PC-3 (cell line): Measurements from ENCODE around the gene CHAT. TPM values are rescaled to one million over a fixed set of nuclear protein-coding genes. Genes with fewer than 3 reads are reported as not detected.

Experiments
- ATAC-seq: fragments of 200-7000 bp; cut with Tn5 transposase; 2 replicates; pipeline ENCODE4 v1.9.1; 2020; ENCODE audit warnings: mild to moderate bottlenecking, moderate library complexity
- BruUV-seq: library from RNA; stranded (reverse); fragments of 400-500 nt; replicated peaks from 2 replicates; lab custom pipeline; 2021; lab: Mats Ljungman, UMichigan
- CTCF ChIA-PET: fragments of 300-600 bp; sonication (Branson Sonifier 250); formaldehyde crosslinking; loops from one replicate; lab custom pipeline; 2022; ENCODE audit warnings: antibody characterized with exemption; lab: Charles Lee
- POLR2A ChIA-PET: fragments of 300-600 bp; sonication (Branson Sonifier 250); formaldehyde crosslinking; loops from one replicate; lab custom pipeline; 2022; ENCODE audit warnings: antibody characterized with exemption; ENCODE audit not compliant: unreplicated experiment; lab: Charles Lee
- DNase-seq: peaks from one replicate; pipeline ENCODE4 v3.0.0-alpha.2; 2015
- H2AFZ ChIP-seq: fragments of 300-600 bp; sonication (generic); 2 replicates; pipeline ENCODE4 v1.6.0; 2016; ENCODE audit warnings: antibody characterized with exemption, low read length
- H3F3A ChIP-seq: fragments of 300-600 bp; sonication (generic); one replicate; pipeline ENCODE4 v1.6.0; 2017; ENCODE audit warnings: antibody characterized with exemption, low read length, control low read depth, mild to moderate bottlenecking; ENCODE audit not compliant: unreplicated experiment
- H3K27ac ChIP-seq: fragments of 300-600 bp; sonication (generic); 2 replicates; pipeline ENCODE4 v1.5.1; 2016; ENCODE audit warnings: mild to moderate bottlenecking, low read length
- H3K27me3 ChIP-seq: fragments of 300-600 bp; sonication (generic); 2 replicates; pipeline ENCODE4 v1.6.1; 2016; ENCODE audit warnings: low read length, mixed read lengths
- H3K36me3 ChIP-seq: fragments of 300-600 bp; sonication (generic); 2 replicates; pipeline ENCODE4 v1.6.1; 2016; ENCODE audit warnings: low read depth, mixed run types, low read length, mixed read lengths
- H3K4me1 ChIP-seq: fragments of 300-600 bp; sonication (generic); 2 replicates; pipeline ENCODE4 v1.5.1; 2016; ENCODE audit warnings: low read length; ENCODE audit not compliant: insufficient read depth
- H3K4me2 ChIP-seq: fragments of 300-600 bp; sonication (generic); 2 replicates; pipeline ENCODE4 v1.6.0; 2016; ENCODE audit warnings: low read length
- H3K4me3 ChIP-seq: fragments of 300-600 bp; sonication (generic); 2 replicates; pipeline ENCODE4 v1.5.1; 2016; ENCODE audit warnings: mild to moderate bottlenecking, low read length, mixed read lengths
- H3K79me2 ChIP-seq: fragments of 300-600 bp; sonication (generic); 2 replicates; pipeline ENCODE4 v1.6.1; 2017; ENCODE audit warnings: low read length, mixed read lengths
- H3K9ac ChIP-seq: fragments of 300-600 bp; sonication (generic); 2 replicates; pipeline ENCODE4 v1.6.0; 2016; ENCODE audit warnings: mild to moderate bottlenecking, low read length
- H3K9me2 ChIP-seq: fragments of 300-600 bp; sonication (generic); replicated peaks from 2 replicates; pipeline ENCODE4 v1.6.1; 2016; ENCODE audit warnings: mixed run types, low read length, mixed read lengths
- H3K9me3 ChIP-seq: fragments of 300-600 bp; sonication (generic); 2 replicates; pipeline ENCODE4 v1.6.1; 2016; ENCODE audit warnings: low read length, mixed read lengths
- H4K20me1 ChIP-seq: fragments of 300-600 bp; sonication (generic); 2 replicates; pipeline ENCODE4 v1.6.1; 2016; ENCODE audit warnings: low read length, mixed read lengths
- CTCF ChIP-seq: fragments of 300-600 bp; sonication (generic); conservative IDR thresholded peaks from 2 replicates; pipeline ENCODE4 v1.5.1; 2017; ENCODE audit warnings: antibody characterized with exemption, low read depth, mild to moderate bottlenecking, low read length
- EZH2 ChIP-seq: fragments of 300-600 bp; sonication (generic); IDR thresholded peaks from one replicate; pipeline ENCODE4 v1.6.1; 2017; ENCODE audit warnings: antibody characterized with exemption, mild to moderate bottlenecking, low read length; ENCODE audit not compliant: unreplicated experiment
- EZH2phosphoT487 ChIP-seq: fragments of 300-600 bp; sonication (generic); IDR thresholded peaks from 2 replicates; pipeline ENCODE4 v1.6.1; 2018; ENCODE audit warnings: mild to moderate bottlenecking, antibody characterized with exemption, low read length, borderline replicate concordance
- intact Hi-C: fragments of 100-400 bp; cut with micrococcal nuclease; formaldehyde crosslinking; loops from 2 replicates; pipeline ENCODE4 v1.9.0; 2023
- total RNA-seq: library from RNA; depleted of rRNA; stranded (reverse); fragments of >200 nt; gene quantifications from 2 replicates; pipeline ENCODE4 v1.2.3, GENCODE V29; 2014

CHAT gene
- total RNA-seq, 1 experiment from 2014 or later = not detected

- H2AFZ ChIP-seq = no peak overlapping the region
- DNase-seq (no peak), ATAC-seq (no peak)
- H3K36me3 ChIP-seq = no peaks in the 10 kb centered on the region
- ChIA-PET POLR2A (interaction anchor here (0.6 kb wide), 1 partner anchor 60 kb away, joined by 3 read pairs; the partner anchor contains the start of gene ERCC6), CTCF (no interaction called here)
- H3K9me2 ChIP-seq = no peaks in the 10 kb centered on the region
- H3K4me1 ChIP-seq = peaks cover 11% of the 10 kb centered on the region; the same call in 1 of the 2 replicates
- no peak overlapping the region for H3K9ac ChIP-seq
- H3F3A ChIP-seq = no peaks in the 10 kb centered on the region
- no peak overlapping the region for H3K27ac ChIP-seq
- no peak overlapping the region for H3K4me2 ChIP-seq
- intact Hi-C loops = loop anchor here (10.0 kb wide), 2 partner anchors 455 to 625 kb away; no protein-coding TSS in a partner anchor
- no peak for TF ChIP-seq EZH2phosphoT487
- no peak for TF ChIP-seq CTCF
- no peak for TF ChIP-seq EZH2
- H3K4me3 ChIP-seq = no peak overlapping the region
- no peaks in the 10 kb centered on the region for H3K79me2 ChIP-seq
- BruUV-seq = no TSS peak
- peaks cover 12% of the 10 kb centered on the region; the same call in 1 of the 2 replicates for H3K27me3 ChIP-seq
- no peaks in the 10 kb centered on the region for H4K20me1 ChIP-seq
- no peaks in the 10 kb centered on the region for H3K9me3 ChIP-seq
These were observed 14.3 kb upstream of the CHAT start for GRCh38 chr10:49599546-49599945.

- Histone ChIP-seq H3K4me3 (no peak overlapping the region), H3K27ac (no peak overlapping the region), H3K27me3 (peaks cover 12% of the 10 kb centered on the region; the same call in 1 of the 2 replicates), H3K9me3 (no peaks in the 10 kb centered on the region), H3K9me2 (no peaks in the 10 kb centered on the region), H2AFZ (no peak overlapping the region), H3K79me2 (no peaks in the 10 kb centered on the region), H3K9ac (no peak overlapping the region), H3F3A (no peaks in the 10 kb centered on the region), H4K20me1 (no peaks in the 10 kb centered on the region), H3K4me2 (no peak overlapping the region), H3K36me3 (no peaks in the 10 kb centered on the region), H3K4me1 (peaks cover 8% of the 10 kb centered on the region; the same call in 1 of the 2 replicates)
- TF ChIP-seq EZH2 = no peak
- no TSS peak for BruUV-seq
- intact Hi-C loops = no loop called here
- no peak for ATAC-seq
- ChIA-PET CTCF (no interaction called here), POLR2A (no interaction called here)
- no peak for DNase-seq
These were observed 13.8 kb upstream of the CHAT start for GRCh38 chr10:49600046-49600445.

- H3K79me2 ChIP-seq = no peaks in the 10 kb centered on the region
- H3K4me1 ChIP-seq = peaks cover 4% of the 10 kb centered on the region; the same call in 1 of the 2 replicates
- H3K9me3 ChIP-seq = no peaks in the 10 kb centered on the region
- H3K9ac ChIP-seq = no peak overlapping the region
- peaks cover 12% of the 10 kb centered on the region; the same call in 1 of the 2 replicates for H3K27me3 ChIP-seq
- ATAC-seq (no peak), DNase-seq (no peak)
- no peaks in the 10 kb centered on the region for H4K20me1 ChIP-seq
- no peak overlapping the region for H3K27ac ChIP-seq
- no peak overlapping the region for H3K4me3 ChIP-seq
- H3F3A ChIP-seq = no peaks in the 10 kb centered on the region
- CTCF ChIA-PET = no interaction called here
- POLR2A ChIA-PET = no interaction called here
- H3K9me2 ChIP-seq = no peaks in the 10 kb centered on the region
- H2AFZ ChIP-seq = no peak overlapping the region
- TF ChIP-seq CTCF (no peak), EZH2phosphoT487 (no peak), EZH2 (no peak)
- no peaks in the 10 kb centered on the region for H3K36me3 ChIP-seq
- BruUV-seq = no TSS peak
- H3K4me2 ChIP-seq = no peak overlapping the region
- intact Hi-C loops = no loop called here
These were observed 12.9 kb upstream of the CHAT start for GRCh38 chr10:49600781-49601400.
